Liver (tissue), 3 donors: ENCODE data around the gene OR1S1.

Experiments
- GABPA ChIP-seq, 2 donors: IDR thresholded peaks in 1 of 2; conservative IDR thresholded peaks in 1 of 2; 2 replicates each; pipeline ENCODE4 v1.6.1; 2016; ENCODE audit warnings: antibody characterized with exemption in 2 of 2, mild to moderate bottlenecking in 1 of 2, moderate library complexity in 1 of 2
- MAX ChIP-seq: IDR thresholded peaks from 2 replicates; pipeline ENCODE4 v1.6.1; 2016; ENCODE audit warnings: antibody characterized with exemption
- TF ChIP-seq, protein P1 (sequence below): fragments of 150-350 bp; IDR thresholded peaks from 2 replicates; pipeline ENCODE4 v1.5.1; 2017; ENCODE audit warnings: improper control_type of control experiment, low read depth, low read length; ENCODE audit not compliant: missing input control
- TF ChIP-seq, protein P2 (sequence below): IDR thresholded peaks from 2 replicates; pipeline ENCODE4 v1.6.1; 2016; ENCODE audit warnings: antibody characterized with exemption
- donor health status: healthy.
- donor health status: healthy.

GRCh38 chr11:58227956-58228615, 15.6 kb downstream of the OR1S1 start:
- TF ChIP-seq, protein P1, sequence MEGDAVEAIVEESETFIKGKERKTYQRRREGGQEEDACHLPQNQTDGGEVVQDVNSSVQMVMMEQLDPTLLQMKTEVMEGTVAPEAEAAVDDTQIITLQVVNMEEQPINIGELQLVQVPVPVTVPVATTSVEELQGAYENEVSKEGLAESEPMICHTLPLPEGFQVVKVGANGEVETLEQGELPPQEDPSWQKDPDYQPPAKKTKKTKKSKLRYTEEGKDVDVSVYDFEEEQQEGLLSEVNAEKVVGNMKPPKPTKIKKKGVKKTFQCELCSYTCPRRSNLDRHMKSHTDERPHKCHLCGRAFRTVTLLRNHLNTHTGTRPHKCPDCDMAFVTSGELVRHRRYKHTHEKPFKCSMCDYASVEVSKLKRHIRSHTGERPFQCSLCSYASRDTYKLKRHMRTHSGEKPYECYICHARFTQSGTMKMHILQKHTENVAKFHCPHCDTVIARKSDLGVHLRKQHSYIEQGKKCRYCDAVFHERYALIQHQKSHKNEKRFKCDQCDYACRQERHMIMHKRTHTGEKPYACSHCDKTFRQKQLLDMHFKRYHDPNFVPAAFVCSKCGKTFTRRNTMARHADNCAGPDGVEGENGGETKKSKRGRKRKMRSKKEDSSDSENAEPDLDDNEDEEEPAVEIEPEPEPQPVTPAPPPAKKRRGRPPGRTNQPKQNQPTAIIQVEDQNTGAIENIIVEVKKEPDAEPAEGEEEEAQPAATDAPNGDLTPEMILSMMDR: no peak
- TF ChIP-seq, protein P2, sequence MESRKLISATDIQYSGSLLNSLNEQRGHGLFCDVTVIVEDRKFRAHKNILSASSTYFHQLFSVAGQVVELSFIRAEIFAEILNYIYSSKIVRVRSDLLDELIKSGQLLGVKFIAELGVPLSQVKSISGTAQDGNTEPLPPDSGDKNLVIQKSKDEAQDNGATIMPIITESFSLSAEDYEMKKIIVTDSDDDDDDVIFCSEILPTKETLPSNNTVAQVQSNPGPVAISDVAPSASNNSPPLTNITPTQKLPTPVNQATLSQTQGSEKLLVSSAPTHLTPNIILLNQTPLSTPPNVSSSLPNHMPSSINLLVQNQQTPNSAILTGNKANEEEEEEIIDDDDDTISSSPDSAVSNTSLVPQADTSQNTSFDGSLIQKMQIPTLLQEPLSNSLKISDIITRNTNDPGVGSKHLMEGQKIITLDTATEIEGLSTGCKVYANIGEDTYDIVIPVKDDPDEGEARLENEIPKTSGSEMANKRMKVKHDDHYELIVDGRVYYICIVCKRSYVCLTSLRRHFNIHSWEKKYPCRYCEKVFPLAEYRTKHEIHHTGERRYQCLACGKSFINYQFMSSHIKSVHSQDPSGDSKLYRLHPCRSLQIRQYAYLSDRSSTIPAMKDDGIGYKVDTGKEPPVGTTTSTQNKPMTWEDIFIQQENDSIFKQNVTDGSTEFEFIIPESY: no peak
- TF ChIP-seq GABPA (IDR thresholded peaks at IDR 0.05 in 1 of 2, conservative IDR thresholded peaks at IDR 0.05 in 1 of 2): no peak
- no peak for TF ChIP-seq MAX
